Endometrial microvascular endothelial cells (primary cell): ENCODE results near the gene SSH3. TPM values are rescaled to one million over a fixed set of nuclear protein-coding genes. Genes with fewer than 3 reads are reported as not detected.

ENCODE experiments used
- in situ Hi-C: cut with HindIII; loops from 2 replicates; pipeline ENCODE4 v1.10.0; 2017; ENCODE audit warnings: low sequenced_read_pairs, low pct_unique_long_range_greater_than_20kb; ENCODE audit errors: inconsistent ontology term
- total RNA-seq: library from RNA; depleted of rRNA; stranded (reverse); fragments of >200 nt; gene quantifications from one replicate; pipeline ENCODE4 v1.2.3, GENCODE V29; 2015; ENCODE audit errors: inconsistent ontology term

Gene SSH3
- total RNA-seq, 1 donor from 2014 or later = 10.1 TPM

DNA sequence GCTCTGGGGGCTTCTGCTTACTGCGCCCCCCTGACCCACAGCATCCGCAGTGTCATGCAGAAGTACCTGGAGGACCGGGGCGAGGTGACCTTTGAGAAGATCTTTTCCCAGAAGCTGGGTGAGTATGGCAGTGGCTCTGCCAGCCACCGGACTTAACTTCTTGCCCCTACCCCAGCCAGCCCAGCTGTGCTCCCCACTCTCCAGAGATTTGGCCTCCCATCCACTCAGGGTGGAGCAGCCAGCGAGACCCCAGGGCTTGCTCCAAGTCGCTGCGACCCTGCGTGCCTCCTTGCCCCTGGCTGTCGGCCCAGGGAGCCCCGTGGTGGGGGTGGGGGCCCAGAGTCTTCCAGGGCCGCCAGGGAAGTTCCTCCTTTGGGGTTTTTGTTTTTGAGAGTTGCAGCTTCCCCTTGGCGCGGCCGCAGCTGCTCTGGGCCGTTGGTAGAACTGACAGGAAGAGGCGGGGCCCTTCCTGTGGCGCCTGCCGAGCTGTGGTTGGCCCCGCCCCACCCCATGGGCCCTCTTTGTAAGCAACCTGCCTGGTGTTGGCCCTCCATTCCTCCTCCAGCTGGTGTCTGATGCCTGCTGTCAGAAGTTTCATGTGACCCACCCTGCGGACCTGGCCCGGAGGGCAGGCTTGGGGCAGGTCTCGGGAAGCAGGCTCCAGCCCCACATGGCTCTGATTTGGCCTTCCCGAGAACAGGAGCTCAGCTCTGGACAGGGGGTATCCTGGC lies 25.9 kb upstream of the SSH3 start:
- in situ Hi-C loops = no loop called here

DNA sequence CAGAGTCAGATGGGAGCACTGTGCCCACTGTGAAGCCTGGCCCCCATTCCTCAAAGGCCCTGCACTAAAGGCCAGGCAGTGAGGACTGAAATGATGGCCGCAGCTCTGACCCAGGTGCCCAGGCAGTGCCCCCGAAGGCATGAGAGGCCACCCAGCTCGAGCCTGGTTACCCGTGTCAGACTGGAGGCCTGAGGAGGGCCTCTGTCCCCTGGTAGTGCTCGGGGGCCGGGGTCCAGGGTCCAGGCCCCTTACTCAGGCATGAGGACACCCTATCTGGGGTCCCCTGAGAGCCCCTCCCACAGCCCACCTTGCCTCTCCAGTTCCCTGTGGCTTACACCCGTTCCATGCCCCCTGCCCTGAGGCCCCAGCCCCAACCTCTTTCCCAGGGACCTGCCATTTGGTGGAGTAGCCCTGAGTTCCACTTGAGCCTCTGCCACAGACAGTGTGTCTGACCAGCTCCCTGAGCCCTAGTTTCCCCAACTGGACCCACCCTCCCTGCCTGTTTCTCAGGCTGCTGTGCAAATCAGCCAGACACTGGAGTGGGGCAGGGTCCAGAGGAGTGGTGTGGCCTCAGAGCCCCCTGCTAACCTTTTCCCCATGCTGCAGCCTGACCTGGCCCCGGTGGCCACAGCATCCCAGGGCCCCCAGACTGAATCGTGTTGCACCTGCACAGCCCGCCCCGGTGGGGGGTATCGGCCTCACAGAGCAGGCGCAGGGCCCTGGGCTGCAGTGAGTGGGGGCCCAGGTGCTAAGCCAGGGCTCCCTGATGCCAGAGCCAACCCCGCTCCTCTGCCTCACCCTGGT lies 25.0 kb upstream of the SSH3 start:
- in situ Hi-C loops = no loop called here

DNA sequence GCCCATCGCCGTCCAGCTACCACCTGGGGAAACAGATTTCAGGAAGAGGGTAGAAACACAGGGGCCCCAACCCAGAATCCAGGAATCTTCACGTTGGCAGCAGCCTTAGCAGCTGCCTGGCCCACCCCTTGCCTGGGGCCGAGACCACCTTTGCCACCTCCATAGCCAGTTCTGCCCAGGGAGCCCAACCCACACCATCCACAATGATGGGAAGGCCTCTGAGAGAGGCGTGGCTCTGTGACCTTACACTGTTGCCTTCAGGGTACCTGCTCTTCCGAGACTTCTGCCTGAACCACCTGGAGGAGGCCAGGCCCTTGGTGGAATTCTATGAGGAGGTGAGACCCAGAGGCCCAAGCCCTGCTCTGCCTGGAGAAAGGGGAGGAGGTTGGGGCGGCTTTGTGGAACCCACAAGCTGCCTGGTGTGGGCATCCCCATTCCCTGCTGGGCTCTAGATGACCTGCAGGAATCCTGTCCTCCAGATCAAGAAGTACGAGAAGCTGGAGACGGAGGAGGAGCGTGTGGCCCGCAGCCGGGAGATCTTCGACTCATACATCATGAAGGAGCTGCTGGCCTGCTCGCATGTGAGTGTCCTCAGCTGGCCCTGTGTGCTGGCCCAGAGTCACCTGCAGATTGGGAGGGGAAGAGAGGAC lies 24.3 kb upstream of the SSH3 start:
- in situ Hi-C loops = no loop called here

DNA sequence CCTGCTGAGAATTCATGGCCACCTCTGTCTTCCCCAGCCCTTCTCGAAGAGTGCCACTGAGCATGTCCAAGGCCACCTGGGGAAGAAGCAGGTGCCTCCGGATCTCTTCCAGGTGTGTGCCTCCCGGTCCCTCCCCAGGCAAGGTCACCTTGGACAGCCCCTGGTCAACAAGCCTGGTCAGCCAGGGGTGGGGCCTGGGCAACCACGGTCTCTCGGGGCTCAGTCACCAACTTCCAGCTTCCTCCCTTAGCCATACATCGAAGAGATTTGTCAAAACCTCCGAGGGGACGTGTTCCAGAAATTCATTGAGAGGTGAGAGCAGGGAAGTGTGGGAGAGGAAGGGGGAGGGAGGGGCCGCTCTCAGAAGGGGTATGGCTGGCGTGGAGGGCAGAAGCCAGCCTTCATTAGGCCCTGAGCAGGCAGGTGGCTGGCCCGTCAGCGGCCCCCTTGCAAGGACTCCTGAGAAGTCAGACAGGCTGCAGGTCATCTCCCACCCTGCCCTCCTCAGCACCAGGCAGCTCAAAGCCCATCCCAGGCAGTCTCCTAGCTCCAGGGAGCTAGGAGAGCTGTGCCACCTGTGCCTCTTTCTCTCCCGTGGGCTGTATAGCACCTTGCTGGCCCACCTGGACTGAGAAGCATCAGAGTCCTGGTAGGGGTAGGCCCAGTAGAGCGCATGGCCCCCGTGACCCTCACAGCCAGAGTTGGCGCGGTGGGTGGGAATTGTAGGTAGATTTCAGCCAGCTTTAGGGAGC lies 23.6 kb upstream of the SSH3 start:
- in situ Hi-C loops = no loop called here

DNA sequence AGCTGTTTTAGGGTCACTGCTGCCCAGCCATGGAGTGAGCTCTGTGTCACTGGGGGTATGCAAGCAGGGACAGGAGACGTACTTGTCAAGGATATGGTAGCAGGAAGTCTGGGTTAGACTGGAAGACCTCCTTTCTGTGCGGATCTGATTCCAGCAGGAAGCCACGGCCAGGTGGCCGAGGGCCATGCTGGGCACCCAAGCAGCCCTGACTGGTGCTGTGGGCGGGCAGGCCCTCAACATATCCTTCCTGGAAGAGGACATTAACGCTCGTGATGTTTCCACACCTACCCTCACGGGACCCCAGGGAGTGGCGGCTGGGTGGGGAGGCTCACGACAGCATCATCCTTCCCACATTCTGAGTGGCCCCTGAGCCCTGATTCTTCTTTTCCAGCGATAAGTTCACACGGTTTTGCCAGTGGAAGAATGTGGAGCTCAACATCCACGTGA lies 23.0 kb upstream of the SSH3 start:
- in situ Hi-C loops = no loop called here

DNA sequence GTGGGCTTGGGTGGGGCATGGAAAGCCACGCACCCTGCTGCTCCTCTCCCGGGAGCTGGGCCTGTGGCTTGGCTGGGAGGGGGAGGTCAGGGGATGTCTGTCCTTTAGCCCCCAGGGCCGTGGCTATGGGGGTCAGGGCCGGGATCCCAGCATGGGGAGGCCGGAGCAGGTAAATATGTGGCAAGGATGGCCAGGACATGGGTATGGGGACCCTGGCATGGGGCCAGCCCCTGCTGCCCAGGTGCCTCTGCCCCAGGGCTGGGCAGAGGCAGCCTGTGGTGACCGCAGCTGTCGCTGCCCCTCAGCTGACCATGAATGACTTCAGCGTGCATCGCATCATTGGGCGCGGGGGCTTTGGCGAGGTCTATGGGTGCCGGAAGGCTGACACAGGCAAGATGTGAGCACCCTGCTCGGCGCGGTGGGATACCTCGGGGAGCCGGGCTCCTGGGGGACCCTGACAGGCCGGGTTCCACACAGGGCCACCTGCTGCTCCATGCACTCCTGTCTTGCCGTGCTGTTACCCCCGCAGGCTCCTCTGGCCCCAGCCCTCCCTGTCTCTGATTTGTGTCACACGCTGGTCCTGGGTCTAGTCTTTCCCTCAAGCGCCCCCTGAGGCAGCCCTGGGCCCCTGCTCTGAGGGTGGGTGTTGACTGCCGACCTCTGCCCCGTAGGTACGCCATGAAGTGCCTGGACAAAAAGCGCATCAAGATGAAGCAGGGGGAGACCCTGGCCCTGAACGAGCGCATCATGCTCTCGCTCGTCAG lies 22.4 kb upstream of the SSH3 start:
- in situ Hi-C loops = no loop called here

DNA sequence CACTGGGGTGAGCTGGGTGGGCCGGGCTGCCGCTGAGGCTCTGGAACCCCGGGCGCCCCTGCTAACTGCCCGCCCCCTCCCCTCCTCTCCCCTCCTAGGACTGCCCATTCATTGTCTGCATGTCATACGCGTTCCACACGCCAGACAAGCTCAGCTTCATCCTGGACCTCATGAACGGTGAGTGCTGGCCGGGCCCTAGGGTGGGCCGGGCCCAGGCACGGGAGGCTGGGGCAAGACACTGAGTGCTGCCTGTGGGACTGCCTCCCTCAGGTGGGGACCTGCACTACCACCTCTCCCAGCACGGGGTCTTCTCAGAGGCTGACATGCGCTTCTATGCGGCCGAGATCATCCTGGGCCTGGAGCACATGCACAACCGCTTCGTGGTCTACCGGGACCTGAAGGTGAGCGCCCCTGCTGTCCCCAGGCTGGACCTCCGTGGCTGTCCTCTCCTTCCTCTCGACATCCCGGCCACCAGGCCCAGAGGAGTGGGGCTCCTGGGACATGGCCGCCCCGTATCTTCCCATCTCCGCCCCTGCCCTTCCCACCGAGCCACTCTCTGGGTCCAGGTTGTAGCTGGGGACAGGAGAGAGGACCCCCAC lies 21.7 kb upstream of the SSH3 start:
- in situ Hi-C loops = no loop called here

DNA sequence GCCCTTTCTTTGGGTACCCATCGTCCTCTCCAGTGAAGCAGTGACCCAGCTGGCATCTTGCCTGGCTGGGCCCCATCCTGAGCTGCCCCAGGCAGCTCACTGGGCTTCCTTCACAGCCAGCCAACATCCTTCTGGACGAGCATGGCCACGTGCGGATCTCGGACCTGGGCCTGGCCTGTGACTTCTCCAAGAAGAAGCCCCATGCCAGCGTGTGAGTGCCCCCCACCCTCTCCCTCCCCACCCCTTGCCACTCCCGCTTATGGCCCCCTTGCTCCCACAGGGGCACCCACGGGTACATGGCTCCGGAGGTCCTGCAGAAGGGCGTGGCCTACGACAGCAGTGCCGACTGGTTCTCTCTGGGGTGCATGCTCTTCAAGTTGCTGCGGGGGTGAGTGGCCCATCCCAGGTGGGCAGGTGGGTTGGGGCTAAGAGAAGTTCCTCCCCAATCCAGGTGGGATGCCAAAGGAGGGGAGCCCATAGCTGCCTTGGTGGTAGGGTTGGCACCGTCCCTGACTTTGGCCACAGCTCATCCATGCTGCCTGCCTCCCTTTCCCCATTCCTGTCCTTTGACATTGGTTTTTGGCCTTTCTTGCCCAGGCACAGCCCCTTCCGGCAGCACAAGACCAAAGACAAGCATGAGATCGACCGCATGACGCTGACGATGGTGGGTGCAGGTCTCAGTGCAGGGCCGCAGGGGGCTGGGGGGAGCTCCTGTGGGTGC lies 21.0 kb upstream of the SSH3 start:
- in situ Hi-C loops = no loop called here

DNA sequence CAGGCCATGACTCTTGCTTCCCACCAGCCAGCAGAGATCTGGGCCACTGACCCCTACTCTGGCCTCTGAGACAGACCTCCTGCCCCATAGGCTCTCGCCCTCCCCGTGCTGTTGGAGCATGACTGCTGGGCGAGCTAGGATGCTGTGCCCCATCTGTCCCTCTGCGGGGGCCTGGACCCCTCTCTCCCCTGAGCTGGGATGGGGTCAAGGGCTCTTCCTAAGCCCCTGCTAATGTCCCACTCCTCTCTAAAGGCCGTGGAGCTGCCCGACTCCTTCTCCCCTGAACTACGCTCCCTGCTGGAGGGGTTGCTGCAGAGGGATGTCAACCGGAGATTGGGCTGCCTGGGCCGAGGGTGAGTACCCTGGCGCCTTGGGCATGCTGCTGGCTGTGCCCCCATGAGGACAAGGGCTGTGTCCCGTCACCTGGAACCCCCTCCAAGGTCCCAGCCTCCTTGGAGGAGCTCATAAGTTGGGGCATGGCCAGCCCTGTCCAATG lies 20.4 kb upstream of the SSH3 start:
- in situ Hi-C loops = no loop called here

DNA sequence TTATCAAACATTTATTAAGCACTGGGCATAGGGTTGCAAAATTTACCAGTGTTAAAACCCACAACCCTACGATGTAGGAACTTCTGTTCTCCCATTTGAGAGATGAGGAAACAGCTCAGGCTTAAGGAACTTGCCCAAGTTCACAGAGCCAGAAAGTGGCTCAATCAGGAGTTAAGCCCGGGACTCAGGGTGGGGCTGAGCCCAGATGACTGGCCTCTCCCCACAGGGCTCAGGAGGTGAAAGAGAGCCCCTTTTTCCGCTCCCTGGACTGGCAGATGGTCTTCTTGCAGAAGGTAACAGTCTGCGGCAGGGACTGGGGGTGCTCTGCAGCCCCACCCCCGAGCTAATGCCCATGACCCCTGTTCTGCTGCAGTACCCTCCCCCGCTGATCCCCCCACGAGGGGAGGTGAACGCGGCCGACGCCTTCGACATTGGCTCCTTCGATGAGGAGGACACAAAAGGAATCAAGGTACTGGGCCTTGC lies 19.8 kb upstream of the SSH3 start:
- in situ Hi-C loops = no loop called here

DNA sequence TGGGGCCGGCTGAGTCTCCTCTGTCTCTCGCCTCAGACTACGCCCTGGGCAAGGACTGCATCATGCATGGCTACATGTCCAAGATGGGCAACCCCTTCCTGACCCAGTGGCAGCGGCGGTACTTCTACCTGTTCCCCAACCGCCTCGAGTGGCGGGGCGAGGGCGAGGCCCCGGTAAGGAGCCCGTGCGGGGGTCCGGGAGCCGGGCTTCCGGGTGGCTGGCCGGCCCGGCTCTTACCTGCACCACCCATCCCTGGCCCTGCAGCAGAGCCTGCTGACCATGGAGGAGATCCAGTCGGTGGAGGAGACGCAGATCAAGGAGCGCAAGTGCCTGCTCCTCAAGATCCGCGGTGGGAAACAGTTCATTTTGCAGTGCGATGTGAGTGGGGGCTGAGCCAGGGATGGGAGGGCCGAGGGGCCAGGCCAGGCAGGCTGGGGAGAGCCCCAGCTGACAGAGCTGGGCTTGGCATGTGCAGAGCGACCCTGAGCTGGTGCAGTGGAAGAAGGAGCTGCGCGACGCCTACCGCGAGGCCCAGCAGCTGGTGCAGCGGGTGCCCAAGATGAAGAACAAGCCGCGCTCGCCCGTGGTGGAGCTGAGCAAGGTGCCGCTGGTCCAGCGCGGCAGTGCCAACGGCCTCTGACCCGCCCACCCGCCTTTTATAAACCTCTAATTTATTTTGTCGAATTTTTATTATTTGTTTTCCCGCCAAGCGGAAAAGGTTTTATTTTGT lies 18.4 kb upstream of the SSH3 start:
- in situ Hi-C loops = no loop called here

DNA sequence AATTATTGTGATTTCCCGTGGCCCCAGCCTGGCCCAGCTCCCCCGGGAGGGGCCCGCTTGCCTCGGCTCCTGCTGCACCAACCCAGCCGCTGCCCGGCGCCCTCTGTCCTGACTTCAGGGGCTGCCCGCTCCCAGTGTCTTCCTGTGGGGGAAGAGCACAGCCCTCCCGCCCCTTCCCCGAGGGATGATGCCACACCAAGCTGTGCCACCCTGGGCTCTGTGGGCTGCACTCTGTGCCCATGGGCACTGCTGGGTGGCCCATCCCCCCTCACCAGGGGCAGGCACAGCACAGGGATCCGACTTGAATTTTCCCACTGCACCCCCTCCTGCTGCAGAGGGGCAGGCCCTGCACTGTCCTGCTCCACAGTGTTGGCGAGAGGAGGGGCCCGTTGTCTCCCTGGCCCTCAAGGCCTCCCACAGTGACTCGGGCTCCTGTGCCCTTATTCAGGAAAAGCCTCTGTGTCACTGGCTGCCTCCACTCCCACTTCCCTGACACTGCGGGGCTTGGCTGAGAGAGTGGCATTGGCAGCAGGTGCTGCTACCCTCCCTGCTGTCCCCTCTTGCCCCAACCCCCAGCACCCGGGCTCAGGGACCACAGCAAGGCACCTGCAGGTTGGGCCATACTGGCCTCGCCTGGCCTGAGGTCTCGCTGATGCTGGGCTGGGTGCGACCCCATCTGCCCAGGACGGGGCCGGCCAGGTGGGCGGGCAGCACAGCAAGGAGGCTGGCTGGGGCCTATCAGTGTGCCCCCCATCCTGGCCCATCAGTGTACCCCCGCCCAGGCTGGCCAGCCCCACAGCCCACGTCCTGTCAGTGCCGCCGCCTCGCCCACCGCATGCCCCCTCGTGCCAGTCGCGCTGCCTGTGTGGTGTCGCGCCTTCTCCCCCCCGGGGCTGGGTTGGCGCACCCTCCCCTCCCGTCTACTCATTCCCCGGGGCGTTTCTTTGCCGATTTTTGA lies 17.5 kb upstream of the SSH3 start:
- in situ Hi-C loops = no loop called here

DNA sequence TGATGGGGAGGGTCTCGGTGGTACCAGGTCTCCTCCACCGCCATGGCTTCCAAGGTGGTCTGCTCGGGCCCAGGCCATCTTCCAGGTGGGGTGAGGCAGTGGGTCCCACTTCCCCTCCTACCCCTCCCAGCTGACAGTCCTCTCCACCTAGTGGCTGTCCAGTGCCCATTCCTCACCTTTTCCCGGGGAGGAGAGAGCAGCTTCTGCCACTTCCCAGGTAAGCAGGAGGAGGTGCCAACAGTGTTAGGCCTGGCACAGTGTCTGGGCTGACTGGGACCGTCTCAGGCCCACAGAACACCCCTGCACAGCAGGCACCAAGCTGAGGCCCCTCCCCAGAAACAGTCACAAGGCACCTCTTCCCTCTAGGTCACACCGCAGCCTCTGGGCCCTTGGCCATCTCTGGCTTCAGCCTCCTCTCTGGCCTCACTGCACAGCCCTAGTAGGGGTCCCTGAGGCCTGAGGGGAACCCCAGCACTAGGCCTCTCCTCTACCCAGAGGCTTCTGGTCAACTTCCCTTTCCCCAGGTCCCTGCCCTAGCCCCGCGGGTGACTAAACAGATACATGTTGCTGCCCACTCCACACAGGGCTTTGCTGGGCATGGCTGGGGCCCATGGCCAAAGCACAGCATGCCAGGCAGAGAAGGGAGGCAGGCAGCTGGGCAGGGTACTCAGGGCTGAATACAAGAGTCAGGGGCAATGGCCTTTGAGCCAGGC lies 16.6 kb upstream of the SSH3 start:
- in situ Hi-C loops = no loop called here

DNA sequence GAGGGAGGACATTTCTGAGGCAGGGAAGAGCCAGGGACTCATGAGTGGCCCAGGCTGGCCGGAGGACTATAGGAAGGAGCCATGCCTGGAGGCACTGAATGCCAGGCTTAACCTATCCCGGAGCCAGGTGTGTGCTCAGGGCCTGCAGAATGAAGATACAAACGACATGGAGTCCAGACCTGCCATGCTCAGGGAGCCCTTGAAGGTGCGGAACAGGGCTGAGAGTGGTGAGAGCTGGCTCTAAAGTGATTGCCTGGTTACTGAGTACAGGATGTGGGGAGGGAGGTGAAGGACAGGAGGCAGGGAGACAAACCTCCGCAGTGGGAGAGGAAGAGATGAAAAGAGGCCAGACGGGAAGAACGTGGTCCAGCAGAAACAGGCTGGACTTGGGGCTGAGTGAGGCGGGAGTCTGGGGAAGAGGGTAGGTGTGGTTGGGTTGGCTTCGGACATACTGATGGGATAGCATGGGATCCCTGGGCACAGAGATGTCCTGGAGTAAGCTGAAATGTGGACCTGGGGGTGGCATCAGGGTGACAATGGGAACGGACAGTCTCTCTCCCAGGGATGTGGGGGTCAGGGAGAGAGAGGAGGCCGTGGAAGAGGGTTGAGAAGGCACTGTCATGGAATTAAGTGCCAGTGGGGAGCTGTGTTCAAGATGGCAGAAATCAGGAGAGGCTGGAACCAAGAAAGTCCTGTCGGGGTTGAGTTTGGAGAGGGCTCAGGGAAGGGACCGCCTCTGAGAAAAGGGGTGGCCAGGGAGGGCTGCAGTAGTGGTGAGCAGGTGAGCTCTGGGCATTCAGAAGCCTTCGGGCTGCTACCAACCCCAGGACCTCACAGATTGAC lies 15.8 kb upstream of the SSH3 start:
- in situ Hi-C loops = no loop called here
